ENCODE measurements around the gene CFAP299.

- TF ChIP-seq CTCF (IDR thresholded peaks at IDR 0.05): no peak
- no peak for TF ChIP-seq POLR2A (IDR thresholded peaks at IDR 0.05; ENCODE audit: low read depth)
- no peak for TF ChIP-seq POLR2AphosphoS5 (IDR thresholded peaks at IDR 0.05)
Observed at GRCh38 chr4:80475236-80475635, 139.7 kb downstream of the CFAP299 start.

All from esophagus muscularis mucosa (tissue), 3 donors.